Uterus (tissue), 2 donors: Measurements from ENCODE around the gene CDH12.

Experiments used
- CTCF ChIP-seq, 4 experiments: fragments of 200-600 bp in 2 of 4; fragments of 450-650 bp in 2 of 4; sonication (generic) in 2 of 4; IDR thresholded peaks; one replicate each; pipeline ENCODE4 v1.5.1; 2016 to 2019; ENCODE audit warnings: antibody characterized with exemption in 4 of 4, mild to moderate bottlenecking in 2 of 4, moderate library complexity in 1 of 4
- POLR2A ChIP-seq, 2 donors: fragments of 450-650 bp; IDR thresholded peaks; one replicate each; pipeline ENCODE4 v1.6.1; 2016; ENCODE audit warnings: antibody characterized with exemption in 2 of 2, mild to moderate bottlenecking in 1 of 2, moderate library complexity in 1 of 2

- no peak for TF ChIP-seq CTCF (IDR thresholded peaks at IDR 0.05)
- TF ChIP-seq POLR2A (IDR thresholded peaks at IDR 0.05): no peak
These were observed 603.9 kb downstream of the CDH12 start for GRCh38 chr5:22249209-22249729.
